Endothelial cell of umbilical vein (primary cell): ENCODE measurements around the gene EML1.

Source experiments
- EZH2 ChIP-seq: IDR thresholded peaks from 2 replicates; pipeline ENCODE4 v1.6.1; 2012; ENCODE audit warnings: borderline replicate concordance, low read depth, mild to moderate bottlenecking, moderate library complexity, low read length, inconsistent platforms; ENCODE audit not compliant: severe bottlenecking
- FOS ChIP-seq: IDR thresholded peaks from 2 replicates; pipeline ENCODE4 v1.6.1; 2011; ENCODE audit warnings: mild to moderate bottlenecking, low read length, moderate library complexity, borderline replicate concordance; ENCODE audit not compliant: insufficient read depth
- GATA2 ChIP-seq: IDR thresholded peaks from 2 replicates; pipeline ENCODE4 v1.7.0; 2011; ENCODE audit warnings: low read depth, mild to moderate bottlenecking, moderate library complexity, mixed read lengths, low read length; ENCODE audit not compliant: insufficient read length, insufficient read depth
- JUN ChIP-seq: IDR thresholded peaks from 2 replicates; pipeline ENCODE4 v1.6.1; 2011; ENCODE audit warnings: borderline replicate concordance, low read depth; ENCODE audit not compliant: insufficient read length, insufficient read depth
- MYC ChIP-seq: IDR thresholded peaks from one replicate; pipeline ENCODE4 v1.6.1; 2011; ENCODE audit warnings: mild to moderate bottlenecking, low read depth, low read length
- POLR2A ChIP-seq: IDR thresholded peaks from 2 replicates; pipeline ENCODE4 v1.6.1; 2012; ENCODE audit warnings: low read depth, mild to moderate bottlenecking, control low read depth, low read length
- POLR2AphosphoS5 ChIP-seq: IDR thresholded peaks from 2 replicates; pipeline ENCODE4 v1.6.1; 2012; ENCODE audit warnings: low read depth, mild to moderate bottlenecking, control low read depth, low read length, moderate library complexity; ENCODE audit not compliant: insufficient read depth
- TF ChIP-seq, protein P1 (sequence below): IDR thresholded peaks from 2 replicates; pipeline ENCODE4 v1.6.1; 2011; ENCODE audit not compliant: insufficient read depth, insufficient read length
- TF ChIP-seq, protein P2 (sequence below), 2 donors: IDR thresholded peaks; 1 replicate in 1 of 2; 2 replicates in 1 of 2; pipeline ENCODE4 v1.5.1; 2011; ENCODE audit warnings: low read length in 2 of 2, mild to moderate bottlenecking in 2 of 2, moderate library complexity in 2 of 2, control low read depth in 1 of 2, inconsistent platforms in 1 of 2, low read depth in 1 of 2; ENCODE audit not compliant: insufficient read depth in 1 of 2; ENCODE audit errors: extremely low read depth in 1 of 2

DNA sequence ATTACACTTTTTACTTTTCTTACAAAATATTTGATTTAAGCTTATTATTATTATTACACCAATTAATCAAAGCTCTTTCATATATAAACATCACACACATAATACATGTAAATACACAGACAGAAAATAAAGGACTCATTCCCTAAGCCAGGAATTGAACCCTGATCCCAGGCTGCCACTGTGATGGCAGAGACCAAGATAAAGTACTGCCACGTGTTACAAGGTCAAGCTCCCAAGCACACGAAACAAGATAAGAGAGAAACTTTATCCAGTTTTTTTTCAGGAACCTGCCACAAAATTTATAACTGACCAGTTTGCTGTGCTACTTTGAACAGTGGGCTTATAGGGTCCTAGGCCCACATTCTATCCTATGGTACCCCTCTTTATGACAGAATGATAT, 111.3 kb downstream of the EML1 start:
- TF ChIP-seq, protein P1, sequence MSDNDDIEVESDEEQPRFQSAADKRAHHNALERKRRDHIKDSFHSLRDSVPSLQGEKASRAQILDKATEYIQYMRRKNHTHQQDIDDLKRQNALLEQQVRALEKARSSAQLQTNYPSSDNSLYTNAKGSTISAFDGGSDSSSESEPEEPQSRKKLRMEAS = no peak
- TF ChIP-seq, protein P2, sequence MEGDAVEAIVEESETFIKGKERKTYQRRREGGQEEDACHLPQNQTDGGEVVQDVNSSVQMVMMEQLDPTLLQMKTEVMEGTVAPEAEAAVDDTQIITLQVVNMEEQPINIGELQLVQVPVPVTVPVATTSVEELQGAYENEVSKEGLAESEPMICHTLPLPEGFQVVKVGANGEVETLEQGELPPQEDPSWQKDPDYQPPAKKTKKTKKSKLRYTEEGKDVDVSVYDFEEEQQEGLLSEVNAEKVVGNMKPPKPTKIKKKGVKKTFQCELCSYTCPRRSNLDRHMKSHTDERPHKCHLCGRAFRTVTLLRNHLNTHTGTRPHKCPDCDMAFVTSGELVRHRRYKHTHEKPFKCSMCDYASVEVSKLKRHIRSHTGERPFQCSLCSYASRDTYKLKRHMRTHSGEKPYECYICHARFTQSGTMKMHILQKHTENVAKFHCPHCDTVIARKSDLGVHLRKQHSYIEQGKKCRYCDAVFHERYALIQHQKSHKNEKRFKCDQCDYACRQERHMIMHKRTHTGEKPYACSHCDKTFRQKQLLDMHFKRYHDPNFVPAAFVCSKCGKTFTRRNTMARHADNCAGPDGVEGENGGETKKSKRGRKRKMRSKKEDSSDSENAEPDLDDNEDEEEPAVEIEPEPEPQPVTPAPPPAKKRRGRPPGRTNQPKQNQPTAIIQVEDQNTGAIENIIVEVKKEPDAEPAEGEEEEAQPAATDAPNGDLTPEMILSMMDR (IDR thresholded peaks at IDR 0.05; ENCODE audit: extremely low read depth in 1 of 2, insufficient read depth in 1 of 2, low read depth in 1 of 2, low read length in 2 of 2) = no peak
- TF ChIP-seq GATA2 = no peak
- no peak for TF ChIP-seq EZH2
- no peak for TF ChIP-seq POLR2AphosphoS5
- no peak for TF ChIP-seq JUN
- no peak for TF ChIP-seq POLR2A
- no peak for TF ChIP-seq MYC
- TF ChIP-seq FOS = no peak
